ENCODE data around the gene CD2AP. TPM values are rescaled to one million over a fixed set of nuclear protein-coding genes. Genes with fewer than 3 reads are reported as not detected.

The CD2AP gene
- total RNA-seq, 1 donor from 2014 or later = 68.8 TPM

DNA sequence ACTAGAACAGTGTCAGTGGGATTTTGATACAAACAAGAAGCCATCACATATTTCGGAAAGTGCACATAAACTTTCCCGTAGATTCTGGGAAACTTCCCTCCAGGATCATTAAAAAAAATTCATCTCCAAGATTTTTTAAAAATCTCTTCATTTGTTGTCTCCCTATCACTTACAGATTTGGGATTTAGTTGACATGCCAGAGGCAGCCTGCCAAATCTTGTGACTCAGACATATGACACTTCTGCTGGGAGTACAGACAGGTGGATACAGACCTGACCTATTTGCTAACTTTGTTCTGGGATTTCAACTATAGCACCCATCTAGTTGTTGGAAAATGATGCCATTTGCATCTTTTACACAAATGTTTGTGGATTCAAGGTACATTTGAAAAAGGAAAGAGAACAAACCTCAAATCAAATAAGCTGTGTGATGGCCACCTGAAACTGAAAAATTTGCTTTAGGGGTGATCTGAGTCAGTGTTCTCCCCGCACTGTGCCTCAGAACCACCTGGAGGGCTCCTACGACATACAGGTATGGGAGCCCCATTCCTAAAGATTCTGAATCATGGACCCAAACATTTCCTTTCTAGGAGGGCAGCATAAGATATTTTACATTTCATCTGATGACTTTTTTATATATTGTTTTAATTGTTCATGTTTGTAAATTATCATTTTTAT, 21.9 kb upstream of the CD2AP start:
- FAIRE-seq (no peak), DNase-seq (ENCODE audit: low read depth) (no peak)
- no peaks in the 10 kb centered on the region for H3K36me3 Mint-ChIP-seq (ENCODE audit: low read depth, unreplicated experiment)
- Histone ChIP-seq H3K79me2 (ENCODE audit: insufficient read depth, low read length) (no peaks in the 10 kb centered on the region), H3K4me3 (ENCODE audit: insufficient read depth, low read depth, low read length) (no peak overlapping the region), H4K20me1 (ENCODE audit: insufficient read depth, low read length) (no peaks in the 10 kb centered on the region), H3K9ac (ENCODE audit: low read length) (no peak overlapping the region), H3K36me3 (ENCODE audit: insufficient read depth, low read length) (no peaks in the 10 kb centered on the region), H3K27ac (ENCODE audit: low read depth, low read length) (no peak overlapping the region), H3K27me3 (ENCODE audit: insufficient read depth, low read length) (no peaks in the 10 kb centered on the region), H3K4me1 (ENCODE audit: insufficient read depth, low read length) (no peaks in the 10 kb centered on the region), H3K9me3 (ENCODE audit: insufficient read depth, low read depth, low read length) (no peaks in the 10 kb centered on the region), H2AFZ (ENCODE audit: low read depth, low read length) (no peak overlapping the region), H3K4me2 (ENCODE audit: low read length) (no peak overlapping the region)
- H3K4me1 Mint-ChIP-seq (ENCODE audit: low read depth, unreplicated experiment) = no peaks in the 10 kb centered on the region
- H3K9me3 Mint-ChIP-seq (ENCODE audit: unreplicated experiment) = no peaks in the 10 kb centered on the region
- TF ChIP-seq EZH2 (IDR thresholded peaks at IDR 0.05; ENCODE audit: insufficient read depth, low read length) = no peak
- TF ChIP-seq, protein P1, sequence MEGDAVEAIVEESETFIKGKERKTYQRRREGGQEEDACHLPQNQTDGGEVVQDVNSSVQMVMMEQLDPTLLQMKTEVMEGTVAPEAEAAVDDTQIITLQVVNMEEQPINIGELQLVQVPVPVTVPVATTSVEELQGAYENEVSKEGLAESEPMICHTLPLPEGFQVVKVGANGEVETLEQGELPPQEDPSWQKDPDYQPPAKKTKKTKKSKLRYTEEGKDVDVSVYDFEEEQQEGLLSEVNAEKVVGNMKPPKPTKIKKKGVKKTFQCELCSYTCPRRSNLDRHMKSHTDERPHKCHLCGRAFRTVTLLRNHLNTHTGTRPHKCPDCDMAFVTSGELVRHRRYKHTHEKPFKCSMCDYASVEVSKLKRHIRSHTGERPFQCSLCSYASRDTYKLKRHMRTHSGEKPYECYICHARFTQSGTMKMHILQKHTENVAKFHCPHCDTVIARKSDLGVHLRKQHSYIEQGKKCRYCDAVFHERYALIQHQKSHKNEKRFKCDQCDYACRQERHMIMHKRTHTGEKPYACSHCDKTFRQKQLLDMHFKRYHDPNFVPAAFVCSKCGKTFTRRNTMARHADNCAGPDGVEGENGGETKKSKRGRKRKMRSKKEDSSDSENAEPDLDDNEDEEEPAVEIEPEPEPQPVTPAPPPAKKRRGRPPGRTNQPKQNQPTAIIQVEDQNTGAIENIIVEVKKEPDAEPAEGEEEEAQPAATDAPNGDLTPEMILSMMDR (IDR thresholded peaks at IDR 0.05; ENCODE audit: insufficient read depth, low read depth, low read length) = no peak
- no peak overlapping the region for H3K27ac Mint-ChIP-seq (ENCODE audit: unreplicated experiment)
- H3K27me3 Mint-ChIP-seq (ENCODE audit: low read depth, unreplicated experiment) = no peaks in the 10 kb centered on the region
- H3K4me3 Mint-ChIP-seq (ENCODE audit: unreplicated experiment) = no peak overlapping the region

DNA sequence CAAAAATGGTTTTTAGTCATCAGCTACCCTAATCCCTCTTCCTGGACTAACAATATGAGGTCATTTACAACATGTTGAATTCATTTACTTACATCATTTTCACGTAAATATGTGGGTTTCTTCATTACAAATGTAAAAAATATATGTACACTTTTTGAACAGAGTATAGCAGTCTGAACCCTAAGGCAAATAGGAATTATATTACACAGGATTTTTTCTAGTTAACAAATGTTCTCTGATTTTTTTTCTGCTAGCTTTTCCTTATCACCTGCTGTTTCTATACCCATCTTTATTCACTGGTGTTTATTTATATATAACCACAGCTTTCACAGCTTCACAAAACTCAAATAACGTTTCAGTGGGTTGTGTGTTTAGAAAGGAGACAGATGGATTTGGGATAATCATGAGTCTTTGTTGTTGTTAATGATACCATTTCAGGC, 21.0 kb upstream of the CD2AP start:
- FAIRE-seq (no peak), DNase-seq (ENCODE audit: low read depth) (no peak)
- Mint-ChIP-seq H3K9me3 (ENCODE audit: unreplicated experiment) (no peaks in the 10 kb centered on the region), H3K36me3 (ENCODE audit: low read depth, unreplicated experiment) (no peaks in the 10 kb centered on the region), H3K27ac (ENCODE audit: unreplicated experiment) (no peak overlapping the region), H3K4me3 (ENCODE audit: unreplicated experiment) (no peak overlapping the region), H3K27me3 (ENCODE audit: low read depth, unreplicated experiment) (no peaks in the 10 kb centered on the region), H3K4me1 (ENCODE audit: low read depth, unreplicated experiment) (no peaks in the 10 kb centered on the region)
- Histone ChIP-seq H3K4me2 (ENCODE audit: low read length) (no peak overlapping the region), H3K79me2 (ENCODE audit: insufficient read depth, low read length) (no peaks in the 10 kb centered on the region), H3K27me3 (ENCODE audit: insufficient read depth, low read length) (no peaks in the 10 kb centered on the region), H3K9me3 (ENCODE audit: insufficient read depth, low read depth, low read length) (no peaks in the 10 kb centered on the region), H3K4me3 (ENCODE audit: insufficient read depth, low read depth, low read length) (no peak overlapping the region), H3K4me1 (ENCODE audit: insufficient read depth, low read length) (no peaks in the 10 kb centered on the region), H3K9ac (ENCODE audit: low read length) (no peak overlapping the region), H2AFZ (ENCODE audit: low read depth, low read length) (no peak overlapping the region), H4K20me1 (ENCODE audit: insufficient read depth, low read length) (no peaks in the 10 kb centered on the region), H3K36me3 (ENCODE audit: insufficient read depth, low read length) (no peaks in the 10 kb centered on the region), H3K27ac (ENCODE audit: low read depth, low read length) (no peak overlapping the region)
- TF ChIP-seq EZH2 (IDR thresholded peaks at IDR 0.05; ENCODE audit: insufficient read depth, low read length) = no peak
- TF ChIP-seq, protein P1 (IDR thresholded peaks at IDR 0.05; ENCODE audit: insufficient read depth, low read depth, low read length) = no peak

DNA sequence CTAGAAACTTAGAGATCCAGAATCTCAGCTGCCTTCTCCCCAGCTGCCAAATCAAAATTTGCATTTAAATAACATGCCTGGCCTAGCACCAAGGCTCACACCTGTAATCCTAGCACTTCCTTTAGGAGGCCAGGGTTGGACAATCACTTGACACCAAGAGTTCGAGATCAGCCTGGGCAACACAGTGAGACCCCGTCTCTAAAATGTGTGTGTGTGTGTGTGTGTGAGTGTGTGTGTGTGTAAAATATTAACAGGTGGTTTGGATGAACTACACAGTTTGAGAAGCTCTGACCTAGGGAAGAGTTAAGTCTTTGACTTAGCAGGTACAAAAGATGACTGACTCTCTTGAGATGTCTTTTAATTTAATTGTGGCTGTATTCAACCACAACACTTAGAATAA, 20.2 kb upstream of the CD2AP start:
- no peaks in the 10 kb centered on the region for H3K4me1 Mint-ChIP-seq (ENCODE audit: low read depth, unreplicated experiment)
- Histone ChIP-seq H3K27me3 (ENCODE audit: insufficient read depth, low read length) (no peaks in the 10 kb centered on the region), H2AFZ (ENCODE audit: low read depth, low read length) (no peak overlapping the region), H3K4me1 (ENCODE audit: insufficient read depth, low read length) (no peaks in the 10 kb centered on the region), H4K20me1 (ENCODE audit: insufficient read depth, low read length) (no peaks in the 10 kb centered on the region), H3K36me3 (ENCODE audit: insufficient read depth, low read length) (no peaks in the 10 kb centered on the region), H3K79me2 (ENCODE audit: insufficient read depth, low read length) (no peaks in the 10 kb centered on the region), H3K27ac (ENCODE audit: low read depth, low read length) (no peak overlapping the region), H3K4me3 (ENCODE audit: insufficient read depth, low read depth, low read length) (no peak overlapping the region), H3K9me3 (ENCODE audit: insufficient read depth, low read depth, low read length) (no peaks in the 10 kb centered on the region), H3K4me2 (ENCODE audit: low read length) (no peak overlapping the region), H3K9ac (ENCODE audit: low read length) (no peak overlapping the region)
- TF ChIP-seq EZH2 (IDR thresholded peaks at IDR 0.05; ENCODE audit: insufficient read depth, low read length) = no peak
- TF ChIP-seq, protein P1 (IDR thresholded peaks at IDR 0.05; ENCODE audit: insufficient read depth, low read depth, low read length) = no peak
- FAIRE-seq (no peak), DNase-seq (ENCODE audit: low read depth) (no peak)
- no peak overlapping the region for H3K27ac Mint-ChIP-seq (ENCODE audit: unreplicated experiment)
- H3K27me3 Mint-ChIP-seq (ENCODE audit: low read depth, unreplicated experiment) = no peaks in the 10 kb centered on the region
- no peak overlapping the region for H3K4me3 Mint-ChIP-seq (ENCODE audit: unreplicated experiment)
- H3K36me3 Mint-ChIP-seq (ENCODE audit: low read depth, unreplicated experiment) = no peaks in the 10 kb centered on the region
- H3K9me3 Mint-ChIP-seq (ENCODE audit: unreplicated experiment) = no peaks in the 10 kb centered on the region
